ENCODE results near the gene CSTB.

Gene CSTB

GRCh38 chr21:43815107-43815613 is 39.1 kb upstream of the CSTB start:
- Histone ChIP-seq H2AFZ (ENCODE audit: low read depth, low read length) (no peak overlapping the region), H3K4me3 (ENCODE audit: low read length) (no peak overlapping the region), H3K9me3 (ENCODE audit: low read length) (peaks cover 3% of the 10 kb centered on the region), H3K36me3 (ENCODE audit: insufficient read depth, low read length) (no peaks in the 10 kb centered on the region), H3K4me1 (ENCODE audit: insufficient read depth, low read length) (peaks cover 2% of the 10 kb centered on the region), H3K27me3 (ENCODE audit: insufficient read depth, low read length) (no peaks in the 10 kb centered on the region)

DNA sequence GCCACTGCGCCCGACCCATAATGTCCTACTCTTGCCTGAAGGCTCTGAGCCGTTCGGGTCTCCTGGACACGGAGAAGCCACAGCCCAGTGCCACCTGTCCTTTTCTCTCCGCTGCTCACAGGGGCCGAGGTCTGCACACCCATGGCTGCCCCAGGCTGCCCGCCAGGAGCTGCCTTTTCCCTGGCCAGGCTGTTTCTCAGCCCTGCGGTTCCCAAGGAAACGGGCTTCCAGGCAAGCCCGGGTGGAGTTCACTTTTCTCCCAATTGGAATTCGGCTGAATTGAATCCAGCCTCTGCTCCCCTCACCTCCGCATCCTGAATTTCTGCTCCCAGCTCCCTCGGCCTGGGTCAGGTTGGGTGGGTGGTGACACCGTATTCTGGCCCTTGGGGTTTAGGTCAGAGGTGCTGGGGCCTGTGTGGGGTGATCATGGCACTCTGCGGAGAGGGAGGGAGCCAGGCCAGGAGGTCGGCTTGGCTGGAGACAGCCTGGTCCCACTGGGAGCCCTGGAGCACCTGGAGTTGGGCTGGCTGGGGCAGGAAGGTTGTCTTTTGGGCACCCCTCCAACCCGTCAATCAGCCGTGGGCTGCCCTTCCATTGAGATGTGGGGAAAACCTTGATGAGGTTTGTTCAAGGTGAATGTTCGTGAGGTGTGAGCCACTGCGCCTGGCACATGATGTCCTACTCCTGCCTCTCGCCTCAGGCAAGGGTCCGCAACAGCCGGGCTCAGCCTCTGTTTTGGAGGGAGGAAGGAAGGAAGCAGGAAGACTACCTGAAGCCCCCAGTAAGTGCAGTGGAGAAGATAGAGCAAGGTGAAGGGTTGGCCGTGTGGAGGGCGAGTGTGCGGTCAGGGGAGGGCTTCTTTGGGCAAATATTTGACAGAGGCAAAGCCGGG is 38.4 kb upstream of the CSTB start:
- H3K4me3 ChIP-seq (ENCODE audit: low read length), result no peak overlapping the region
- H3K36me3 ChIP-seq (ENCODE audit: insufficient read depth, low read length), result no peaks in the 10 kb centered on the region
- H3K9me3 ChIP-seq (ENCODE audit: low read length), result no peaks in the 10 kb centered on the region
- no peak overlapping the region for H2AFZ ChIP-seq (ENCODE audit: low read depth, low read length)
- H3K4me1 ChIP-seq (ENCODE audit: insufficient read depth, low read length), result peaks cover 2% of the 10 kb centered on the region
- no peaks in the 10 kb centered on the region for H3K27me3 ChIP-seq (ENCODE audit: insufficient read depth, low read length)

DNA sequence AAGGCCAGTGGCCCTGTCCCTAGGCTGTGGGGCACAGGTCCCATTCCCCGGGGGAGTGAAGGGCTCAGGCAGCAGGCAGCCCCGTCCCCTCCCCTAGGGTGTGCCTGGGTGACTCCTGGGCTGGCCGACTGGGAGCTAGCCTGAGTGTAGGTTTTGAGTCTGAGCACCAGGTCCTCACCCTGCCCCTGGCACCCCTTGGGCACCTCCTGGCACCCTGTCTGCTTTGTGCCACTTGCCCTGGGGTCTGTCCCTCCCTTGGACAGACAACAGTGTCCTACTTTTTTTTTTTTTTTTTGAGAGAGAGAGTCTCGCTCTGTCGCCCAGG is 37.5 kb upstream of the CSTB start:
- H3K36me3 ChIP-seq (ENCODE audit: insufficient read depth, low read length), result no peaks in the 10 kb centered on the region
- H3K4me1 ChIP-seq (ENCODE audit: insufficient read depth, low read length), result peaks cover 2% of the 10 kb centered on the region
- no peak overlapping the region for H3K4me3 ChIP-seq (ENCODE audit: low read length)
- no peaks in the 10 kb centered on the region for H3K27me3 ChIP-seq (ENCODE audit: insufficient read depth, low read length)
- no peak overlapping the region for H2AFZ ChIP-seq (ENCODE audit: low read depth, low read length)
- H3K9me3 ChIP-seq (ENCODE audit: low read length), result no peaks in the 10 kb centered on the region

DNA sequence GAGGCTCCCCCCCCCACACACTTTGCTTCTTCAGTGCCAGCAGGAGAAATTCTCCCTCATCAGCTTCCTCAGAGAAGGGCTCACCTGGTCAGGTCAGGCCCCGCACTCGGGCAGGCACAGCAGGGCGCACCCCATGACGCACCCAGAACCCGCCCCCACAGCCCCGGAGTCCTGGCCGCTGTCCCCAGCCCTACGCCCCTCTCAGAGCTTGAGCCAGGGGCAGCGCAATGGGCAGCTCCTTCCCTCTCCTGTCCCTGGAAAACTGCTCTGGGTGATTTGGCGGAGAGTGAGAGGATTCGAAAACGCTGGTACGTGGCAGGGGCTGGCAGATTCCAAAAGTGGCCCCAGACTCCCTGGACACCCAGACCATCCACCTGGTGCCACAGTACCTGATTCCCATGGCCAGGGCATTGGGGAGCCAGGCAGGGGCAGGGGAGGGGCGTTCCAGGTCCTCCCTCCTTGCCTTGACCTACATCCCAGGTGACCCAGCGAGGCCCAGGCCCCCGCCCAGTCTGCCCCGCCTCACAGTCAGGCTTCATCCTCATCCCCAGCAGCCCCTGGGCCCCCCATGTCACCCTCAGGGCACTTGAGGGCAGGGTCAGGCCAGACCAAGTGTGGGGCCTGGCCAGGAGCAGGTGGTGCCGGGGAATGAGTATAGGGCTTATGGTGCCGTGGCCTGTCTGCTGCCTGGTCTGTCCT is 37.0 kb upstream of the CSTB start:
- H2AFZ ChIP-seq (ENCODE audit: low read depth, low read length), result no peak overlapping the region
- no peaks in the 10 kb centered on the region for H3K9me3 ChIP-seq (ENCODE audit: low read length)
- H3K4me1 ChIP-seq (ENCODE audit: insufficient read depth, low read length), result peaks cover 2% of the 10 kb centered on the region
- H3K27me3 ChIP-seq (ENCODE audit: insufficient read depth, low read length), result no peaks in the 10 kb centered on the region
- H3K36me3 ChIP-seq (ENCODE audit: insufficient read depth, low read length), result no peaks in the 10 kb centered on the region
- no peak overlapping the region for H3K4me3 ChIP-seq (ENCODE audit: low read length)

- no peaks in the 10 kb centered on the region for H3K36me3 ChIP-seq (ENCODE audit: insufficient read depth, low read length)
Observed at GRCh38 chr21:43812139-43812821, 36.2 kb upstream of the CSTB start.

GRCh38 chr21:43811262-43812105 is 35.4 kb upstream of the CSTB start:
- no peak overlapping the region for H2AFZ ChIP-seq (ENCODE audit: low read depth, low read length)
- H3K36me3 ChIP-seq (ENCODE audit: insufficient read depth, low read length), result no peaks in the 10 kb centered on the region
- no peak overlapping the region for H3K4me3 ChIP-seq (ENCODE audit: low read length)
- H3K4me1 ChIP-seq (ENCODE audit: insufficient read depth, low read length), result peaks cover 2% of the 10 kb centered on the region
- H3K9me3 ChIP-seq (ENCODE audit: low read length), result no peaks in the 10 kb centered on the region
- H3K27me3 ChIP-seq (ENCODE audit: insufficient read depth, low read length), result no peaks in the 10 kb centered on the region

More at GRCh38 chr21:43812139-43812821, 36.2 kb upstream of the CSTB start:
- Histone ChIP-seq H3K27me3 (ENCODE audit: insufficient read depth, low read length) (no peaks in the 10 kb centered on the region), H2AFZ (ENCODE audit: low read depth, low read length) (no peak overlapping the region), H3K9me3 (ENCODE audit: low read length) (no peaks in the 10 kb centered on the region), H3K4me1 (ENCODE audit: insufficient read depth, low read length) (peaks cover 2% of the 10 kb centered on the region), H3K4me3 (ENCODE audit: low read length) (no peak overlapping the region)

DNA sequence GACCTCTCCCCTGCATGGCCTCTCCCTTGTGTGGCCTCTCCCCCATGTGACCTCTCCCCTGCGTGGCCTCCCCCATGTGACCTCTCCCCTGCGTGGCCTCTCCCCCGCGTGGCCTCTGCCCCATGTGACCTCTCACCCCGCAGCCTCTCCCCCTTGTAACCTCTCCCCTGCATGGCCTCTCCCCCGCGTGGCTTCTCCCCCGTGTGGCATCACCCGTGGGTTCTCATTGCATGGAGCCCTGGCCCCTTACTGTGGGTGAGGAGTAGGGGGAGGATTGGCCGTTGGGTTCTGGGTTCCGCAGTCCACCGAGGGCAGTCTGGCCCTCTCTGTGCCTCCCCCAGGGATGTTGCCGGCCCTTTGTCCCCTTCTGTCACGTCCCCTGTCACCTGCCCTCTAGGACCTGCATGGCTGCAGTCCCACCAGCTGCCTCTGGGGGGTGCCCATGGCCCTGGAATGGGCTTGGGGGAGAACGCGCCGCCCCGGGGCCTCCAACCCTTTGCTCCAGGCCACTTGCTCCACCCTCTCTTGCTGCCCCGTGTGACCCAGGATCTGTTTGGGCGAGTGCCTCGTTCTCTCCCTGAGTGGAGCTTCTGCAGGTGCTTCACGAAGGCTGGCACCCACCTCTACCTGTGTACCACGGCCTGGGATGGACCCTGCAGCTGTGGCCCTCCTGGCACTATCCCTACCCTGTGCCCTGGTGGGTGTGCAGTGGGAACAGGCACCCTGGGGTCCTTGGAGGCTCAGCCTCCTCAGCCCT is 34.6 kb upstream of the CSTB start:
- Histone ChIP-seq H3K27me3 (ENCODE audit: insufficient read depth, low read length) (no peaks in the 10 kb centered on the region), H3K9me3 (ENCODE audit: low read length) (no peaks in the 10 kb centered on the region), H2AFZ (ENCODE audit: low read depth, low read length) (no peak overlapping the region), H3K4me3 (ENCODE audit: low read length) (no peak overlapping the region), H3K4me1 (ENCODE audit: insufficient read depth, low read length) (peaks cover 2% of the 10 kb centered on the region), H3K36me3 (ENCODE audit: insufficient read depth, low read length) (no peaks in the 10 kb centered on the region)

- no peak overlapping the region for H2AFZ ChIP-seq (ENCODE audit: low read depth, low read length)
- H3K9me3 ChIP-seq (ENCODE audit: low read length), result no peaks in the 10 kb centered on the region
- no peaks in the 10 kb centered on the region for H3K27me3 ChIP-seq (ENCODE audit: insufficient read depth, low read length)
- no peaks in the 10 kb centered on the region for H3K36me3 ChIP-seq (ENCODE audit: insufficient read depth, low read length)
- H3K4me1 ChIP-seq (ENCODE audit: insufficient read depth, low read length), result peaks cover 2% of the 10 kb centered on the region
- no peak overlapping the region for H3K4me3 ChIP-seq (ENCODE audit: low read length)
Observed at GRCh38 chr21:43809853-43810504, 33.9 kb upstream of the CSTB start.

DNA sequence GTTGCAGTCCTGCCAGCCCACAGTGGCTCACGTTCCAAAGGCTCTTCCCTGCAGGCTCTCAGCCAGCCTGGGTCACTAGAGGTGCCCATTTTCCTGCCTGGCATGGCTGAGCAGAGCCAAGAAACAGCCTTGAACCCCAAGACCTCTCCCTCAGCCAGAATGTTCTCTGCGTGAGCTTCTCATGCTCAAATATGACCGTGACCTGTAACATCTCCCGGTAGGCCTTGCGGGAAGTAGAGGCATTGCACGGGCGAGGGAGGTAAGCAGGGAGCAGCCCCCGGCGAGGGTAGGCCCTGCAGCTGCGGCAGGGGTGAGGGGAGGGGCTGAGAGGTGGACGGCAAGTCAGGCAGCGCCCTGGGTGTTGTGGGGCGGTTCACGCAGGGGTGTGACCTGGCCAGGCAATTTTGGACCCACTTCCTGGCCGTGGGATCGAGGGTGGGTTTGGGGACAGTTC is 33.3 kb upstream of the CSTB start:
- Histone ChIP-seq H3K4me3 (ENCODE audit: low read length) (no peak overlapping the region), H3K9me3 (ENCODE audit: low read length) (no peaks in the 10 kb centered on the region), H3K36me3 (ENCODE audit: insufficient read depth, low read length) (peaks cover 3% of the 10 kb centered on the region), H3K27me3 (ENCODE audit: insufficient read depth, low read length) (no peaks in the 10 kb centered on the region), H3K4me1 (ENCODE audit: insufficient read depth, low read length) (peaks cover 2% of the 10 kb centered on the region), H2AFZ (ENCODE audit: low read depth, low read length) (no peak overlapping the region)

DNA sequence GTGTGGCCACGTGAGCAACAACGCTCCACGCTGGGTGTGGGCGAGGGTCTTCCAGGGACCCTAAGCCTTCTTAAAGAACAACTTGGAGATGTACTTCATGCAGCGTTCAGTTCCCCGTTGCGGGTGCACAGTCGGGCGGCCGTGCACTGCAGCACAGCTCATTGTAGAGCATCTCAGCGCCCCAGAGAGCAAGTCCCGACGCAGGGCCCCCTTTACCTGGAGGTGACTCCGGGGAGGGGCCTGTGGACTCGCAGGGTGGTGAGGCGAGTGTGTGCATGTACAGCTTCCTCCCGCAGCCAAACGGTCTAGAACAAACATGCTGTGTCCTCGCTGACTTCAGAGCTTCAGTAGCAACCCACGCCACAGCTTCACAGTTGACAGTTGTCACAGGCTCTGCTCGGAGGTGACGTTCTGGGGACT is 32.7 kb upstream of the CSTB start:
- Histone ChIP-seq H3K36me3 (ENCODE audit: insufficient read depth, low read length) (peaks cover 8% of the 10 kb centered on the region), H3K4me3 (ENCODE audit: low read length) (no peak overlapping the region), H3K9me3 (ENCODE audit: low read length) (no peaks in the 10 kb centered on the region), H3K4me1 (ENCODE audit: insufficient read depth, low read length) (peaks cover 2% of the 10 kb centered on the region), H2AFZ (ENCODE audit: low read depth, low read length) (no peak overlapping the region), H3K27me3 (ENCODE audit: insufficient read depth, low read length) (no peaks in the 10 kb centered on the region)

GRCh38 chr21:43808367-43808766 is 32.3 kb upstream of the CSTB start:
- H3K9me3 ChIP-seq (ENCODE audit: low read length), result no peaks in the 10 kb centered on the region
- peaks cover 2% of the 10 kb centered on the region for H3K4me1 ChIP-seq (ENCODE audit: insufficient read depth, low read length)
- no peaks in the 10 kb centered on the region for H3K27me3 ChIP-seq (ENCODE audit: insufficient read depth, low read length)
- H3K36me3 ChIP-seq (ENCODE audit: insufficient read depth, low read length), result peaks cover 12% of the 10 kb centered on the region
- no peak overlapping the region for H3K4me3 ChIP-seq (ENCODE audit: low read length)
- no peak overlapping the region for H2AFZ ChIP-seq (ENCODE audit: low read depth, low read length)
